Peyer's patch (tissue), 4 donors: ENCODE results near the gene MIGA2.

Experiments used
- CTCF ChIP-seq, 6 experiments: fragments of 450-650 bp in 4 of 6; fragments of 200-600 bp in 2 of 6; sonication (generic) in 1 of 6; IDR thresholded peaks; one replicate each; pipeline ENCODE4 v1.5.1; 2017 to 2019; ENCODE audit warnings: antibody characterized with exemption in 6 of 6, mild to moderate bottlenecking in 3 of 6, moderate library complexity in 1 of 6
- POLR2A ChIP-seq, 2 donors: fragments of 450-650 bp; IDR thresholded peaks; one replicate each; pipeline ENCODE4 v1.5.1; 2017; ENCODE audit warnings: antibody characterized with exemption in 2 of 2, mild to moderate bottlenecking in 2 of 2, moderate library complexity in 2 of 2

DNA sequence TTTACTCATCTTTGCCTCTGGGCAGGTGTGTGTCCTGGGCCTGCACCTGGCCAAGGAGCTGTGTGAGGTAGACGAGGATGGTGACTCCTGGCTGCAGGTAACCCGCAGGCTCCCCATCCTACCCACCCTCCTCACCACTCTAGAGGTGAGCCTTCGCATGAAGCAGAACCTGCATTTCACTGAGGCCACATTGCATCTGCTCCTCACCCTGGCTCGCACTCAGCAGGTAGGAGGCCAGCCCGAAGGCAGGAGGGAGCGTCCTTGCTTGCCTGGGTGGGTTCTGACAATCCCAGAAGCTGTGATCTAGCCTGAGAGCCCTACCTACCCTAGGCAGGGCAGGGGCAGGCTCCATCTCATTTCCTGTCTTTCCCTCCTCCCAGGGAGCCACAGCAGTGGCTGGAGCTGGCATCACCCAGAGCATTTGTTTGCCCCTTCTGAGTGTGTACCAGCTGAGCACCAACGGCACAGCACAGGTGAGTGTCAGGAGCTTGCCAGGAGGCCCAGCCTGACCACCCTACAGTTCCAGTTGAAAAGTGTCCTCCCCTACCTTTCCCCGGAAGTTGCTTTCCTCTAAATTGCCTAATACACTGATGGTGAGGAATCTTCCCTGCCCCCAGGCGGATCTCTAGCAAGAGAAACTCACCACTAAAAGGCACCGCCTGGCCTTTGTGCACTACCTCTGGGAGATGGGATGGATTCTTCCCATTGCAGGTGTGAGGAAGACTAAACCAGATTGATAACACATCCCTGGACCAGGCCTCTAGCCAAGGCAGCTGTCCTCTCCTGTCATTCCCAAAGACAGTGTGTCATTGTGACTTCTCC lies 34.7 kb upstream of the MIGA2 start:
- TF ChIP-seq CTCF (IDR thresholded peaks at IDR 0.05) (no peak), POLR2A (IDR thresholded peaks at IDR 0.05) (no peak)
